ENCODE data around the gene MMP17.

DNA sequence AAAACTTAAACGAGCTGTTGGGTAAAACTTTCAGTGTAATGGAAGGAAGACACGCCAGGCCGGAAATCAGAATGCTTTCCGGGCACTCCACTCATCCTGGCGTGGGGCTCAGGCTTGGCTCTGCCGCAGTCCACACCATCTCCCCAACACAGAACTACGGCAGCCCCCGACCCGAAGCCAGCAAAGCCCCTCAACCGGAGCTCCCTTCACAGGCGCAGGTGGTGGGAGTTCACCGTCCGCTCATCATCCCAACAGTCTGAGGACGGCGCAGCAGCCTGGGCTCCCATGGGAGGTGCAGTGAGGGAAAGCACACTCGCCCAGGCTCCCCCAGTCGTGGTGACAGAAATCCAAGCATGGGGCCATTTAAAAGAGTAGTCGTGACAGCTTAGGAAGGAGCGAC, 11.0 kb upstream of the MMP17 start:
- no peak for TF ChIP-seq RXRA (IDR thresholded peaks at IDR 0.05)
- TF ChIP-seq EGR1 (IDR thresholded peaks at IDR 0.05; ENCODE audit: low read depth in 2 of 2): no peak
- TF ChIP-seq, protein P1, sequence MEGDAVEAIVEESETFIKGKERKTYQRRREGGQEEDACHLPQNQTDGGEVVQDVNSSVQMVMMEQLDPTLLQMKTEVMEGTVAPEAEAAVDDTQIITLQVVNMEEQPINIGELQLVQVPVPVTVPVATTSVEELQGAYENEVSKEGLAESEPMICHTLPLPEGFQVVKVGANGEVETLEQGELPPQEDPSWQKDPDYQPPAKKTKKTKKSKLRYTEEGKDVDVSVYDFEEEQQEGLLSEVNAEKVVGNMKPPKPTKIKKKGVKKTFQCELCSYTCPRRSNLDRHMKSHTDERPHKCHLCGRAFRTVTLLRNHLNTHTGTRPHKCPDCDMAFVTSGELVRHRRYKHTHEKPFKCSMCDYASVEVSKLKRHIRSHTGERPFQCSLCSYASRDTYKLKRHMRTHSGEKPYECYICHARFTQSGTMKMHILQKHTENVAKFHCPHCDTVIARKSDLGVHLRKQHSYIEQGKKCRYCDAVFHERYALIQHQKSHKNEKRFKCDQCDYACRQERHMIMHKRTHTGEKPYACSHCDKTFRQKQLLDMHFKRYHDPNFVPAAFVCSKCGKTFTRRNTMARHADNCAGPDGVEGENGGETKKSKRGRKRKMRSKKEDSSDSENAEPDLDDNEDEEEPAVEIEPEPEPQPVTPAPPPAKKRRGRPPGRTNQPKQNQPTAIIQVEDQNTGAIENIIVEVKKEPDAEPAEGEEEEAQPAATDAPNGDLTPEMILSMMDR (IDR thresholded peaks at IDR 0.05; ENCODE audit: low read depth, low read length, missing input control): no peak
- TF ChIP-seq JUND (IDR thresholded peaks at IDR 0.05): no peak
- TF ChIP-seq, protein P2, sequence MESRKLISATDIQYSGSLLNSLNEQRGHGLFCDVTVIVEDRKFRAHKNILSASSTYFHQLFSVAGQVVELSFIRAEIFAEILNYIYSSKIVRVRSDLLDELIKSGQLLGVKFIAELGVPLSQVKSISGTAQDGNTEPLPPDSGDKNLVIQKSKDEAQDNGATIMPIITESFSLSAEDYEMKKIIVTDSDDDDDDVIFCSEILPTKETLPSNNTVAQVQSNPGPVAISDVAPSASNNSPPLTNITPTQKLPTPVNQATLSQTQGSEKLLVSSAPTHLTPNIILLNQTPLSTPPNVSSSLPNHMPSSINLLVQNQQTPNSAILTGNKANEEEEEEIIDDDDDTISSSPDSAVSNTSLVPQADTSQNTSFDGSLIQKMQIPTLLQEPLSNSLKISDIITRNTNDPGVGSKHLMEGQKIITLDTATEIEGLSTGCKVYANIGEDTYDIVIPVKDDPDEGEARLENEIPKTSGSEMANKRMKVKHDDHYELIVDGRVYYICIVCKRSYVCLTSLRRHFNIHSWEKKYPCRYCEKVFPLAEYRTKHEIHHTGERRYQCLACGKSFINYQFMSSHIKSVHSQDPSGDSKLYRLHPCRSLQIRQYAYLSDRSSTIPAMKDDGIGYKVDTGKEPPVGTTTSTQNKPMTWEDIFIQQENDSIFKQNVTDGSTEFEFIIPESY (IDR thresholded peaks at IDR 0.05): no peak
- TF ChIP-seq, protein P3, sequence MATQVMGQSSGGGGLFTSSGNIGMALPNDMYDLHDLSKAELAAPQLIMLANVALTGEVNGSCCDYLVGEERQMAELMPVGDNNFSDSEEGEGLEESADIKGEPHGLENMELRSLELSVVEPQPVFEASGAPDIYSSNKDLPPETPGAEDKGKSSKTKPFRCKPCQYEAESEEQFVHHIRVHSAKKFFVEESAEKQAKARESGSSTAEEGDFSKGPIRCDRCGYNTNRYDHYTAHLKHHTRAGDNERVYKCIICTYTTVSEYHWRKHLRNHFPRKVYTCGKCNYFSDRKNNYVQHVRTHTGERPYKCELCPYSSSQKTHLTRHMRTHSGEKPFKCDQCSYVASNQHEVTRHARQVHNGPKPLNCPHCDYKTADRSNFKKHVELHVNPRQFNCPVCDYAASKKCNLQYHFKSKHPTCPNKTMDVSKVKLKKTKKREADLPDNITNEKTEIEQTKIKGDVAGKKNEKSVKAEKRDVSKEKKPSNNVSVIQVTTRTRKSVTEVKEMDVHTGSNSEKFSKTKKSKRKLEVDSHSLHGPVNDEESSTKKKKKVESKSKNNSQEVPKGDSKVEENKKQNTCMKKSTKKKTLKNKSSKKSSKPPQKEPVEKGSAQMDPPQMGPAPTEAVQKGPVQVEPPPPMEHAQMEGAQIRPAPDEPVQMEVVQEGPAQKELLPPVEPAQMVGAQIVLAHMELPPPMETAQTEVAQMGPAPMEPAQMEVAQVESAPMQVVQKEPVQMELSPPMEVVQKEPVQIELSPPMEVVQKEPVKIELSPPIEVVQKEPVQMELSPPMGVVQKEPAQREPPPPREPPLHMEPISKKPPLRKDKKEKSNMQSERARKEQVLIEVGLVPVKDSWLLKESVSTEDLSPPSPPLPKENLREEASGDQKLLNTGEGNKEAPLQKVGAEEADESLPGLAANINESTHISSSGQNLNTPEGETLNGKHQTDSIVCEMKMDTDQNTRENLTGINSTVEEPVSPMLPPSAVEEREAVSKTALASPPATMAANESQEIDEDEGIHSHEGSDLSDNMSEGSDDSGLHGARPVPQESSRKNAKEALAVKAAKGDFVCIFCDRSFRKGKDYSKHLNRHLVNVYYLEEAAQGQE (IDR thresholded peaks at IDR 0.05): no peak
- no peak for TF ChIP-seq GABPA (IDR thresholded peaks at IDR 0.05 in 1 of 2, conservative IDR thresholded peaks at IDR 0.05 in 1 of 2)
- TF ChIP-seq, protein P4, sequence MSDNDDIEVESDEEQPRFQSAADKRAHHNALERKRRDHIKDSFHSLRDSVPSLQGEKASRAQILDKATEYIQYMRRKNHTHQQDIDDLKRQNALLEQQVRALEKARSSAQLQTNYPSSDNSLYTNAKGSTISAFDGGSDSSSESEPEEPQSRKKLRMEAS (IDR thresholded peaks at IDR 0.05): no peak
- TF ChIP-seq SP1 (IDR thresholded peaks at IDR 0.05): no peak
- no peak for TF ChIP-seq TAF1 (conservative IDR thresholded peaks at IDR 0.05)
